T-helper 22 cell (primary cell): ENCODE measurements around the gene PTPN12.
"Not testable (repeated sequence)": the region's sequence is repeated elsewhere in the genome, so short reads cannot be mapped to it uniquely, and the experiment has no call there.

Experiments
- DNase-seq: peaks from one replicate; pipeline ENCODE4 v3.0.0-alpha.2; 2020; ENCODE audit warnings: low read depth

PTPN12 gene

DNA sequence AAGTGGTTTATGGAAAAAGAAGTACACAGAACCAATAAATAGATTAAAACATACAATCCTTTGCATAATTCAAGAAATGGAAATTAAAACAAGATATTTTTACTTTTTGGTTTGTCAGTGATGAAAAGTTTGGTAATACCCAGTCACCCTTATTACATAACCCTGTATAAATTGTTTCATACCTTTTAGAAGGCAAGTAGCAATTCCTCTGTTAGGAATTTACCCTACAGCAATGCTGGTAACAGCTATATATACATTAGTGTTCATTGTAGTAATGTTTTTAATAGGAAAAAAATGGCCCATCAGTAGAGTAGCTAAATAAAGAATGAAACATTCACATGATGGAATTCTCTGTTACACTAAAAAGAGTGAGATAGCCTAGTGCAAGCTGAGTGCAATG, 42.7 kb downstream of the PTPN12 start:
- no peak for DNase-seq

DNA sequence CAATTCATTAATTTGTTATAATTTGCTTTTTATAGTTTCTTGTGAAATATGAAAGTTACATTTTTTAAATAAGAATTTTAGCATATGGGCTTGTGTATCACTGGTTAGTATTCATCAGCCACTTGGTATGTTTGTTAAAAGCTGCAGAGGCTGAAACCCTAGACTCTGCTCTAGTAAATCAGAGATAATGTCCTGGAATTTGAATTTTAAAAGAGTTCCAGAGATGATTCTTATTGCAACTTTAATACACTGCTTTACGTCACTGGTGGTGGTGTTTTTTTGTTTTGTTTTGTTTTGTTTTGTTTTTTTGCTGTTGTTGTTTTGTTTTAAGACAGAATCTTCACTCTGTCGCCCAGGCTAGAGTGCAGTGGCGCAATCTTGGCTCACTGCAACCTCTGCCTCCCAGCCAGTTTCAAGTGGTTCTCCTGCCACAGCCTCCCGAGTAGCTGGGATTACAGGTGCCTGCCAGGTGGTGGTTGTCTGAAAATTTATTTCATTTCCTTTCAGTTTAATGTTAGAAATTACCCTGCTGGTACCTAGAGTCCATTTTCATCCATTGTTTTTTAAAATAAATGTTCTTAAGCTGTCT, 43.8 kb downstream of the PTPN12 start:
- no peak for DNase-seq

DNA sequence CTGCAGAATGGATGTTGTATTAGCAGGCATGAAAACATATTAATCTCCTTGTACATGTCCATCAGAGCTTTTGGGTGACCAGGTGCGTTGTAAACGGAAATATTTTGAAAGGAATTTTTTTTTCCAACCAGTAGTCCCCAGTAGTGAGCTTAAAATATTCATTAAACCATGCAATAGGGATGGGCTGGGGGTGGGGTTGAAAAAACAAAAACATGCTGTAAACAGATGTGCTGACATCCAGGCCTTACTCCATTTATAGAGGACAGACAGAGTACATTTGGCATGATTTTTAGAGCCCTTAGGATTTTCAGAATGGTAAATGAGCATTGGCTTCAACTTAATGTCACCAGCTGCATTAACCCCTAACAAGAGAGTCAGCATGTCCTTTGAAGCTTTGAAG, 50.2 kb downstream of the PTPN12 start:
- no peak for DNase-seq

DNA sequence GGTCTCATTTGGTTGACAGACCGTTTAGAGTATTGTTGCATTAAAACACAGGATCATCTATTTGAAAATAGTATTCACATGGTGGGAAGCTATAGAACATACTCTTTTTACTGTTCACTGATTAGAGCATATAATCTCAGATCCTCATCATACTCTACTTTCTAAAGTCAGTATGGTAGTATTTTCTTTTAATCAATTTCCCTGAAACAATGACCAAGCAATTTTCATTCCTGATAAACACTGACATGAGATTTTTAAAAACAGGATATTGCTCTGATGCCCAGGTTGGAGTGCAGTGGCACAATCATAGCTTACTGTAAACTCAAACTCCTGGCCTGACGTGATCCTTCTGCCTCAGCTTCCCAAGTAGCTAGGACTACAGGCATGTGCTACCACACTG, 63.9 kb downstream of the PTPN12 start:
- DNase-seq, result no peak

DNA sequence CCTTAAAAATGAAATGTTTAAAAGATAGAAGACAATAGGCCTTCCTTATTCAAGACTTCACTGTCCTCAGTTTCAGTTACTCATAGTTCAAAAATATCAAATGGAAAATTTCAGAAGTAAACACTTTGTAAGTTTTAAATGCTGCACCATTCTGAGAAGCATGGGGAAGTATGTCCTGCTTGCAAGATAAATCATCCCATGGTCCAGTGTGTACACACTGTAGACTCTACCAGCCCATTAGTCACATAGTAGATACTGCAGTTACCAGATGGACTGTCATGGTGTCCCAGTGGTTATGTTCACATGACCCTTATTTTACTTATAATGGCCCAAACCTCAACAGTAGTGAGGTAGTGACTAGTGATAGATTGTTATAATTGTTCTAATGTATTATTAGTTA, 69.5 kb downstream of the PTPN12 start:
- DNase-seq, result no peak

DNA sequence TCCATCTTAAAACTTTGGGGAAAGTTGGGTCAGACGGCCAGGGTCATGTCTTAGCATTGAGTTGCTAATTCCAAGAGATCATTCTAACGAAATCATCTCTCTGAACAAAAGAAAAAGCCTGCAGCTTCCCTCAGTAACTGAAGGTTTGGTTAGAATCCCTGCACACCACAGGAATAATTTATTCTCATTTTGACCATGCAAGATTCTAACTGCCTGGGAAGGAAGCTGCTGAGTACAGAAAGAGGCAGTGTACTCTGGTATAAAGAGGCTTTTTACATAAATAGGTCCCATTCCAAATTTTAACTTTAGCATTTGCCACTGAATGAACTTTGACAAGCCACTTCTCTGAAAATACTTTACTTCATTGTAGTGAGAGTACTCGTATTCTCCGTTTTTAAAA, 82.2 kb downstream of the PTPN12 start:
- no peak for DNase-seq

DNA sequence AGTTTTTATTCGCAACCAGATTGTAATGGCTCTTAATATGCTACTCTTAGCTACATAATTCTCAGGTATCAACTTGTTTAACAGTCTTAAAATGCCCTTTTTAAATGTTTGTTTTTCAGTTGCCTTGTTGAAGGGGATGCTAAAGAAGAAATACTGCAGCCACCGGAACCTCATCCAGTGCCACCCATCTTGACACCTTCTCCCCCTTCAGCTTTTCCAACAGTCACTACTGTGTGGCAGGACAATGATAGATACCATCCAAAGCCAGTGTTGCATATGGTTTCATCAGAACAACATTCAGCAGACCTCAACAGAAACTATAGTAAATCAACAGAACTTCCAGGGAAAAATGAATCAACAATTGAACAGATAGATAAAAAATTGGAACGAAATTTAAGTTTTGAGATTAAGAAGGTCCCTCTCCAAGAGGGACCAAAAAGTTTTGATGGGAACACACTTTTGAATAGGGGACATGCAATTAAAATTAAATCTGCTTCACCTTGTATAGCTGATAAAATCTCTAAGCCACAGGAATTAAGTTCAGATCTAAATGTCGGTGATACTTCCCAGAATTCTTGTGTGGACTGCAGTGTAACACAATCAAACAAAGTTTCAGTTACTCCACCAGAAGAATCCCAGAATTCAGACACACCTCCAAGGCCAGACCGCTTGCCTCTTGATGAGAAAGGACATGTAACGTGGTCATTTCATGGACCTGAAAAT, 89.7 kb downstream of the PTPN12 start:
- DNase-seq, result no peak

DNA sequence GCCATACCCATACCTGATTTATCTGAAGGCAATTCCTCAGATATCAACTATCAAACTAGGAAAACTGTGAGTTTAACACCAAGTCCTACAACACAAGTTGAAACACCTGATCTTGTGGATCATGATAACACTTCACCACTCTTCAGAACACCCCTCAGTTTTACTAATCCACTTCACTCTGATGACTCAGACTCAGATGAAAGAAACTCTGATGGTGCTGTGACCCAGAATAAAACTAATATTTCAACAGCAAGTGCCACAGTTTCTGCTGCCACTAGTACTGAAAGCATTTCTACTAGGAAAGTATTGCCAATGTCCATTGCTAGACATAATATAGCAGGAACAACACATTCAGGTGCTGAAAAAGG, 90.2 kb downstream of the PTPN12 start:
- no peak for DNase-seq

DNA sequence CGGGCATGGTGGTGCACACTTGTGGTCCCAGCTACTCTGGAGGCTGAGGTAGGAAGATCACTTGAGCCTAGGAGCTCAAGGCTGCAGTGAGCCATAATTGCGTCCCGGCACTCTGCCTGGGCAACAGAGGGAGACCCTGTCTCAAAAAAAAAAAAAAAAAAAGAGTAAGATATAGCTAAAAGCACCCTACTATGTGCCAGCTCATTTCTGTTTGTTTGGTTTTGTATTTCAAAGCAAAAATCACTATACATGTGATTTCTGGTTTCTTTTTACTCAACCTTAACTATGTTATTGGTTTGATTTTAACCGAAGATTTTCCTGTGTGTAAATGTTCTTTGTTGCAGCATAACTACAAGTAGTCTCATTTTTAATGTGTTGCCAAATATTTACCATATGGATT, 92.7 kb downstream of the PTPN12 start:
- no peak for DNase-seq

DNA sequence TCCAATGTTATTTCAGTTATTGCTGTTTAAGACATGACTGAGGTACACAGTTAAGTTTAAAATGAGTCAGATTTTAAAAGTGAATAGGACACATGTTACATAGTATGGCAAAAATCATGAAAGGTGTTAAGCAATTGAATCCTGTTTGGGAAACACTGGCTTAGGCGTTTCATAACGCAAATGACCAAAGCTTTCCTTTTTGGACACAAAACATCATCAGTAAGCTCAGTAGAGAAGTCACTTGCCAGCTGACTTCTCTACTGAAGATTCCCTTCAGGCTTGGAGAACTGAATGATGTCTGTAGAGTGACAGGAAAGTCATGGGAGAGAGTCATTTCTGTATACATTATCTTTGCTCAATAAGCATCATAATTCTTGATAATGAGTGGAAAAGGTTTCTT, 94.7 kb downstream of the PTPN12 start:
- no peak for DNase-seq

DNA sequence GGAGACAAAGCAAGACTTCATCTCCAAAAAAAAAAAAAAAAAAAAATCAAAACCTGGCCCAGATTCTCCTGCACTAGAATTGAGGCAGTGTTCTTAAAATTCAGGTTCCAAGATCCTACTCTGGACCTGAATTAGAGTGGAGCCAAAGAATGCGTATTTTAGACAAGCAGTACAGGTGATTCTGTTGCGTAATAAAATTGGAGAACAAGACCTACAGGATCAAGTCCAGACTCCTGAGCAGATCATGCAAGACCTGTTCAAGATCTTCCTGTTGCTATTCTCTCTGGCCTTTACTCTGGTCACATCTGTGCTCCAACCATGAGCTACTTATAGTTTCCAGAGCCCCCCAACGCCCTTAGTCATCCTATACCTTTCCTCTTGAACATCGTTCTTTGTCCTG, 107.7 kb downstream of the PTPN12 start:
- no peak for DNase-seq

DNA sequence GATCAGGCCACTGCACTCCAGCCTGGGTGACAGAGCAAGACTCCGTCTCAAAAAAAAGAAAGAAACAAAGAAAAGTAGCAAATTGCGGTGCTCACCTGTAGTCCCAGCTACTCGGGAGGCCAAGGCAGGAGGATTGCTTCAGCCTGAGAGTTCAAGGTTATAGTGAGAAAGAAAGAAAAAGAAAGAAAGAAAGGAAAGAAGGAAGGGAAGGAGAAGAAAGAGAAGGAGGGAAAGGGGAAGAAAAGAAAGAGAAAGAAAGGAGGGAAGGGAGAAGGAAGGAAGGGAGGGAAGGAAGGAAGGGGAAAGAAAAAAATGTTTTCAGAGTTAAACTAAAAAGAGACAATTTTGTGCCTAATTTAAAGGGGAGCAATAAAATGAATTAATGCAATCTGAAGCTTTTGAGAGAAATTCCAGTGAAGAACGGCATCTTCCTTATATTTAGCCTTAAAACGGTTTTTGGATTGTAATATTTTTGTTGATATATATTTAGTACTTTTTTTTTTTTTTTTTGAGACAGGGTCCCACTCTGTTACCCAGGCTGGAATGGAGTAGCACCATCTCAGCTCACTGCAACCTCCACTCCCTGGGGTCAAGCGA, 111.7 kb downstream of the PTPN12 start:
- no peak for DNase-seq

DNA sequence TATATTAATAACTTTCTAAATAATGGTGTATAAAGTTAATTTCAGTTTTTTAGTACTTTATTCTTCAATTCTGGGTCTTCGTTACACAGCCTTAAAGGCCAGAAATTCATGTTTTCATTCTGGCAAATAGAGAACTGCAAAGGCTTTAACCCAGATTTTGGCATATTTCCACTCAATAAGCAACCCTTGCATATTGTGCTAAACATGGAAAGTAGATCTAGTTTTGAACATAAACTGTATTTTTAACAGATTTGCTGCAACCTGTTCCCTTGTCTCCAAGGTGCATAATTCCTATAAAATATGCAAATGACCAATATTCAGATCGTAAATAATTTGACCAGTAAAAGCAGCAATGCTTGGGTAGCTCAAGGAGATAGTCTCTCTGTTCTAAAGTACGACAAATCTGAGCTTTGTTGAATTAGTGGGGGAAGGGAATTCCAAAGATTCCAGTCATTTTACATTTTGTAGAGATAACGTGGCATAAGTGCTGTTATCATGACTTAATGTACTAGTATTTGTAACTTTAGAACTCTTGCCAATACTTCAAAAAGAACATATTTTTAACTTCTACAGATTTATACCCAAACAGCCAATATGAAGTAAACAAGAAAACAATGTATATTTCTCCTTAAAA, 112.7 kb downstream of the PTPN12 start:
- DNase-seq, result no peak

DNA sequence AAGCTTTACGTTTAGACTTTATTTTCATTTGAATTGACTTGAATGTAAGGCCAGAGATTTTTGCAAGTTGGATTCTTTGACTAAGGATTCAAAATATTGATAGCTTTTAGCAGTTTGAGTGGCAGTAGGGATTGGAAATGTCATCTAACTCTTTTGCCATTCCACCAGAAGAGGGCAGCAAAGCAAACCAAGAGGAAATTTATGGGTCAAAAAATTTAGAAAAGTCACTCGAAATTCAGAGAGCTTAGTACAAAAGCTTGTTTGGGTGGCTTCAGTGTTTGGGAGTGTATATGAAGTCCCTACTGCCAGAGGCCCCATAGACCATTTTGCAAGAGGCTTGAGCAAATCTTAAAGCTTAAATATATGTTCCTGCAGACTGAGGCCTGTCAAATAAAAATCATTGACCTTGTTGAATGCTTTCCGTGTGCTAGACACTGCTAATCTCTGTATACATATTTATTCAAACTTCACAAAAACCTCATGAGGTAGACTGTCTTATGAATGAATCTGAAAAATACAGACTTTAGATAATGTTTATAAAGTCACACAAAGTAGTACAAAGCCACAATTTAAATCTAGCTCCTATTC, 114.6 kb downstream of the PTPN12 start:
- DNase-seq, result no peak

DNA sequence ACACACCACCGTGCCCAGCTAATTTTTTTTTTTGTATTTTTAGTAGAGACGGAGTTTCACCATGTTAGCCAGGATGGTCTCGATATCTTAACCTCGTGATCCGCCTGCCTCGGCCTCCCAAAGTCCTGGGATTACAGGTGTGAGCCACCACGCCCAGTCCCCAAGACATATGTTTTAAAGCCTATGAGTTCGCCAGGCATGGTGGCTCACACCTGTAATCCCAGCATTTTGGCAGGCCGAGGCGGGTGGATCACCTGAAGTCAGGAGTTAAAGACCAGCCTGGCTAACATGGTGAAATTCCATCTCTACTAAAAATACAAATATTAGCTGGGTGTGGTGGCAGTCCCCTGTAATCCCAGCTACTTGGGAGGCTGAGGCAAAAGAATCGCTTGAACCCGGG, 115.7 kb downstream of the PTPN12 start:
- not testable (repeated sequence) for DNase-seq

DNA sequence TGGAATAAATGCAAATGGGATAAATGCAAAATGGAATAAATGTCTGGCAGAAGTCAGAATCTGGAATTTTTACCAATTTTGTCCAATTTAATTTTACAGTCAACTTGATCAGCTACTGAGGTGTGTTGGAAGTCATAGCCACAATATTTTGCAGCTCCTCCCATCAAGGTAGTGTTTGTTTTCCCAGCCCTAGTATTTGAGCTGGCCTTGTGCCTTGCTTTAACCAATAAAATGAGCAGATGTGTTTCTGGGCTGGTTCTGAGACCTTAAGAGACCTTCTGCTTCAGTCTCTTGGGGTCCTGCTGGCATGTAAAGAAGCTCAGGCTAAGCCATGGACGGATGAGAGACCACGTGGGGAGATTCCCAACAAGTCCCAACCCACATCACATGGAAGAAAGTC, 116.5 kb downstream of the PTPN12 start:
- no peak for DNase-seq

DNA sequence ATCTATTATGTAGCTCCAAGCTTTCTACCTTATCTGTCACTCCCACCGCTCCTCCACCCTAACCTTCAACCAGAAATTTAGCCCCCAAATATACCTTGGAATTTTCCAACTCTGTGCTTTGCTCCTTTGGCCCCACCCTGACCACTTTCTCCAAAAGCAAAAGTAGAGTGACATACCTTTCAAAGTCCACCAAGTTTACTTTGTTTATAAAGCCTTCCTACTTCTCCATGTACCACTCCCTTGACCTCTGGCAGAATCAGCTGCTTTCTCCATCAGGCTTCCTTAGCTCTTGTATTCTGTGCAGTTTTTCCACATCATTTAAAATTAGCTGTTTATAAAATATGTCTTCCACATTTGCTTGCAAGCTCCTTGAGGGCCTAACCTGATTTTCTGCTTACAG, 118.3 kb downstream of the PTPN12 start:
- DNase-seq, result no peak

DNA sequence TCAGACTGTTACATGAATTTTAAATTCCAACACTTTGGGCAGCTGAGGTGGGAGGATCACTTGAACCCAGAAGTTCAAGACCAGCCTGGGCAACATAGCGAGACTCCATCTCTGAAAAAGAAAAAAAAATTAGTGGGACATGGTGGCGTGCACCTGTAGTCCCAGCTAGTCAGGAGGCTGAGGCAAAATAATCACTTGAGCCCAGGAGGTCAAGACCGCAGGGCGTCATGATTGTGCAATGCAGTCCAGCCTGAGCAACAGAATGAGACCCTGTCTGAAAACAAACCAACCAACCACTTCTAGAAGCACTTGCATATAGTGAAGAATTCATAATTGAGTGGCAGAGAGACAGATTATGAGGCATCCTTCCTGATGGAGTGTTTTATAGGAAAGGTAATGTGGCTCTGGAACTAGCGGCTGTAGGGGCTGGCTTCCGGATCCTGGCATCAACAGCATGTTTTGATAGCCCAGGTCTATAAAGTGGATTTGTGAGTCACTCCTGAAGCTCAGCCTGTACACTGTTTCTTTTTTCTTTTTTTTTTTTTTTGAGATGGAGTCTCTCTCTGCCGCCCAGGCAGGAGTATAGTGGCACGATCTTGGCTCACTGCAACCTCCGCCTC, 118.9 kb downstream of the PTPN12 start:
- no peak for DNase-seq

DNA sequence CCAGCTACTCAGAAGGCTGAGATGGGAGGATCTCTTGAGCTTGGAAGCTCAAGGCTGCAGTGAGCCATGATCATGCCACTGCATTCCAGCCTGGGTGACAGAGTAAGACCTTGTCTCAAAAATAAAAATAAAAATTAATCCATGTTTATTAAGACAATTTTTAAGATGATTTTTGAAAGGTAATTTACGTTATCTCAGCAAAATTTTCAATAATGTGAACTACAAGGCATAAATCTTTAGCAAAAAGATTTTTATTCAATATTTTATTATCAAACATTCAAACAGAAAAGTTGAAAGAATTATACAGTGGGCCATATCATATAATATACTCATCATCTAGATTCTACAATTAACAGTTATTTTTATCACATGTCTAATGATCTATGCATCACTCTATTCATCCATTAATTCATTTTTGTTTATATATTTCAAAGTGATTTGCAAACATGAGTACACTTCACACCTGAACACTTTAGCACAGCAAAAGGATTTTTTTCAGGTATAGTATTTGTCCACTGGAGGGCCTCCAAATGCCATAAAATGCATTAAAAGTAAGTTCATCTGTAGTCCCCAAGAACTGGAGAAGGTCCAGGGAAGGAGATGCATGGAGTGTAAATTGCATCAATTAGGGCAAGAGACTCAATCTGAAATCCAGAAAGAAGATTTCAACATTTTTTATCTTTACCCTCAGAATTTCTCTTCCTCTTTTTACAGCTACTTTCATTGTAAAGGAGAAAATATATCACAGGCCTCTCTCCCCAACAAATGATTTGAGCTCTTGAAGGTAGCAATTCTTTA, 120.5 kb downstream of the PTPN12 start:
- DNase-seq, result no peak

DNA sequence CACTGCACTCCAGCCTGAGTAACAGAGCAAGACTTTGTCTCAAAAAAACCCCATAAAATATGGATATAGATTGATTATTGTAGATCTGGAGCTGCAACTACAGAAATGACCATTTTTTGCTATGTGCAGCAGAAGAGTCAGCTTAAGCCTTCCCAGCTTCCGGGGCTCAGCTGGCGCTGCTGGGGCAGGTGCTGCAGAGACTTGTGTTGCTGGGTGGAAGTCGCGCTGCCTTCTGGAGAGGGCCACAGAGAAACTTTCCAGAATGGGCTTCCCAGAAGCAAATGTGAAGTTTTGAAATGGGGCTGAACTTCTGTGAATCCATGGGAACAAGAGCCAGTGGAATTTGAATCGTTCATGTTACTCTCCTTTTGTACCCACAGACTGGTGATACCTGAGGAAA, 121.8 kb downstream of the PTPN12 start:
- no peak for DNase-seq

DNA sequence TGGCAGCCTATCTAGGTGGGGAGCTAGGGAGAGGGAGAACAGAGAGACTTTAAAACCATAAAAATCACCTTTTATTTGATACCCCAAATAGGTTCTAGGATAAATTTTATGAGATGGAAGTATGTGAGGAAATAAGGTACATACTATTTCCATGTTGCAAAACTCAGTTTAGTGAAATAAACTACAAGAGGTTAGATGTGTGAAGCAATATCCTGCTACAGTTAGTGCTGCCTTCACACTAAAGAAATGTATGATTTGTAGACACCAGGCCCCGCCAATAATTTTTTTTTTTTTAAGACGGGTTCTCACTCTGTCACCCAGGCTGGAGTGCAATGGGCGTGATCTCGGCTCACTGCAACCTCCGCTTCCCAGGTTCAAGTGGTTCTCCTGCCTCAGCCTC, 124.7 kb downstream of the PTPN12 start:
- no peak for DNase-seq

DNA sequence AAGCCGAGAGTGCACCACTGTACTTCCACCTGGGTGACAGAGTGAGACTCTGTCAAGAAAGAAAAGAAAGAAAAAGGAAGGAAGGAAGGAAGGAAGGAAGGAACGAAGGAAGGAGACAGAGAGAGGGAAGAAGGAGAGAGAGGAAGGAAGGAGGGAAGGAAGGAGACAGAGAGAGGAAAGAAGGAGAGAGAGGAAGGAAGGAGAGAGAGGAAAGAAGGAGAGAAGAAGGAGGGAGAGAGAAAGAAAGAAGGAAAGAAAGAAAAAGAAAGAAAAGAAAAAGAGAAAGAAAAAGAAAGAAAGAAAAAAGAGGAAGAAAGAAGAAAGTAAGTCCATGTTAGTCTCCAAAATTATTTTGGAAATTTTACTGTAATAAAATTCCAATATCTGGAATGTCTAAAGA, 125.8 kb downstream of the PTPN12 start:
- DNase-seq, result no peak
